Activated T-helper 1 cell treated with anti-CD3 and anti-CD28 coated beads, Interleukin-12 subunit alpha, Interleukin-12 subunit beta, Interleukin-2, Interleukin-4 antibody, amounts not matched to agents 30 ng/mL and 10 ng/mL and 1 ng/mL, durations not matched to agents 14 hours and 24 hours and 36 hours (primary cell): Measurements from ENCODE around the gene CD40. TPM values are rescaled to one million over a fixed set of nuclear protein-coding genes. Genes with fewer than 3 reads are reported as not detected.

ENCODE experiments used
- DNase-seq: peaks from one replicate; pipeline ENCODE4 v3.0.0; 2021; ENCODE audit warnings: low spot score
- H3K27ac Mint-ChIP-seq: one replicate; pipeline ENCODE4 v1.8.0; 2021; ENCODE audit warnings: mild to moderate bottlenecking, mixed read lengths
- H3K27me3 Mint-ChIP-seq: one replicate; pipeline ENCODE4 v1.8.0; 2022; ENCODE audit warnings: mild to moderate bottlenecking, moderate library complexity, mixed read lengths; ENCODE audit not compliant: insufficient read depth
- H3K36me3 Mint-ChIP-seq: one replicate; pipeline ENCODE4 v1.8.0; 2021; ENCODE audit warnings: low read depth, mixed read lengths
- H3K4me1 Mint-ChIP-seq: one replicate; pipeline ENCODE4 v1.8.0; 2021; ENCODE audit warnings: low read depth, mixed read lengths
- H3K4me3 Mint-ChIP-seq: one replicate; pipeline ENCODE4 v1.8.0; 2021; ENCODE audit warnings: mild to moderate bottlenecking, moderate library complexity, mixed read lengths
- H3K9me3 Mint-ChIP-seq: one replicate; pipeline ENCODE4 v1.8.0; 2021; ENCODE audit warnings: mixed read lengths
- intact Hi-C: fragments of 100-400 bp; cut with micrococcal nuclease; formaldehyde crosslinking; loops from one replicate; pipeline ENCODE4 v1.15.1; 2024
- total RNA-seq: library from RNA; stranded (reverse); gene quantifications from 2 replicates; pipeline ENCODE4 v1.2.3, GENCODE V29; 2022

Gene CD40
- total RNA-seq: 2.0 TPM in 2 replicates

GRCh38 chr20:46117704-46118467 lies at the start of gene CD40:
CD40 (plus strand) TSS chr20:46118314; CDS start chr20:46118344, 30 bp downstream.
- H3K27ac Mint-ChIP-seq: no peak within 1 kb of the TSS
- peaks cover 10% of the 10 kb centered on the region for H3K27me3 Mint-ChIP-seq
- DNase-seq: peak; percentile 60
- peak within 1 kb of the TSS; percentile 90 for H3K4me3 Mint-ChIP-seq
- no peaks in the 10 kb centered on the region for H3K9me3 Mint-ChIP-seq
- intact Hi-C loops: no loop called here
- H3K4me1 Mint-ChIP-seq: peaks cover 11% of the 10 kb centered on the region
- no peaks in the 10 kb centered on the region for H3K36me3 Mint-ChIP-seq

- DNase-seq: no peak
- Mint-ChIP-seq H3K27me3 (no peaks in the 10 kb centered on the region), H3K4me3 (no peak overlapping the region), H3K4me1 (peaks cover under 1% of the 10 kb centered on the region), H3K9me3 (no peaks in the 10 kb centered on the region), H3K27ac (no peak overlapping the region), H3K36me3 (peaks cover 29% of the 10 kb centered on the region)
- intact Hi-C loops: no loop called here
Observed at GRCh38 chr20:46070215-46070900, 47.8 kb upstream of the CD40 start.

- Mint-ChIP-seq H3K4me1 (no peaks in the 10 kb centered on the region), H3K4me3 (no peak overlapping the region), H3K9me3 (no peaks in the 10 kb centered on the region), H3K36me3 (peaks cover 27% of the 10 kb centered on the region), H3K27me3 (no peaks in the 10 kb centered on the region), H3K27ac (no peak overlapping the region)
- intact Hi-C loops: no loop called here
- DNase-seq: no peak
Observed at GRCh38 chr20:46071573-46071972, 46.5 kb upstream of the CD40 start.

GRCh38 chr20:46073024-46073423 lies 45.1 kb upstream of the CD40 start:
- intact Hi-C loops: no loop called here
- Mint-ChIP-seq H3K36me3 (peaks cover 27% of the 10 kb centered on the region), H3K9me3 (no peaks in the 10 kb centered on the region), H3K27ac (no peak overlapping the region), H3K27me3 (no peaks in the 10 kb centered on the region), H3K4me3 (no peak overlapping the region), H3K4me1 (no peaks in the 10 kb centered on the region)
- DNase-seq: no peak

GRCh38 chr20:46073443-46073842 lies 44.7 kb upstream of the CD40 start:
- no peak overlapping the region for H3K27ac Mint-ChIP-seq
- DNase-seq: no peak
- no peak overlapping the region for H3K4me3 Mint-ChIP-seq
- H3K9me3 Mint-ChIP-seq: no peaks in the 10 kb centered on the region
- H3K36me3 Mint-ChIP-seq: peaks cover 25% of the 10 kb centered on the region
- no peaks in the 10 kb centered on the region for H3K27me3 Mint-ChIP-seq
- intact Hi-C loops: no loop called here
- H3K4me1 Mint-ChIP-seq: no peaks in the 10 kb centered on the region

GRCh38 chr20:46074006-46074405 lies 44.1 kb upstream of the CD40 start:
- Mint-ChIP-seq H3K27me3 (no peaks in the 10 kb centered on the region), H3K4me1 (no peaks in the 10 kb centered on the region), H3K4me3 (no peak overlapping the region), H3K27ac (no peak overlapping the region), H3K36me3 (peaks cover 23% of the 10 kb centered on the region), H3K9me3 (no peaks in the 10 kb centered on the region)
- intact Hi-C loops: no loop called here
- no peak for DNase-seq

- Mint-ChIP-seq H3K27me3 (no peaks in the 10 kb centered on the region), H3K4me1 (peaks cover 4% of the 10 kb centered on the region), H3K27ac (no peak overlapping the region), H3K4me3 (no peak overlapping the region), H3K36me3 (peaks cover 29% of the 10 kb centered on the region), H3K9me3 (no peaks in the 10 kb centered on the region)
- DNase-seq: no peak
- intact Hi-C loops: no loop called here
Observed at GRCh38 chr20:46076806-46077205, 41.3 kb upstream of the CD40 start.

GRCh38 chr20:46077642-46078305 lies 40.3 kb upstream of the CD40 start:
- H3K4me3 Mint-ChIP-seq: no peak overlapping the region
- H3K4me1 Mint-ChIP-seq: peaks cover 8% of the 10 kb centered on the region
- H3K27ac Mint-ChIP-seq: no peak overlapping the region
- no peak for DNase-seq
- H3K9me3 Mint-ChIP-seq: no peaks in the 10 kb centered on the region
- H3K36me3 Mint-ChIP-seq: peaks cover 29% of the 10 kb centered on the region
- H3K27me3 Mint-ChIP-seq: no peaks in the 10 kb centered on the region
- intact Hi-C loops: no loop called here

- H3K27me3 Mint-ChIP-seq: no peaks in the 10 kb centered on the region
- peaks cover 29% of the 10 kb centered on the region for H3K36me3 Mint-ChIP-seq
- no peak overlapping the region for H3K4me3 Mint-ChIP-seq
Observed at GRCh38 chr20:46078954-46079353, 39.2 kb upstream of the CD40 start.

GRCh38 chr20:46081074-46081473 lies 37.0 kb upstream of the CD40 start:
- Mint-ChIP-seq H3K27me3 (no peaks in the 10 kb centered on the region), H3K4me1 (peaks cover 24% of the 10 kb centered on the region), H3K36me3 (peaks cover 20% of the 10 kb centered on the region), H3K9me3 (no peaks in the 10 kb centered on the region), H3K4me3 (no peak overlapping the region), H3K27ac (no peak overlapping the region)
- no peak for DNase-seq
- intact Hi-C loops: loop anchor here (10.0 kb wide), 1 partner anchor 474 kb away; the partner anchor contains the start of gene OCSTAMP

More at GRCh38 chr20:46078954-46079353, 39.2 kb upstream of the CD40 start:
- Mint-ChIP-seq H3K4me1 (peaks cover 15% of the 10 kb centered on the region), H3K9me3 (no peaks in the 10 kb centered on the region), H3K27ac (no peak overlapping the region)
- intact Hi-C loops: no loop called here
- DNase-seq: no peak

GRCh38 chr20:46083101-46083500 lies 35.0 kb upstream of the CD40 start:
- Mint-ChIP-seq H3K9me3 (no peaks in the 10 kb centered on the region), H3K27me3 (no peaks in the 10 kb centered on the region), H3K4me1 (peaks cover 45% of the 10 kb centered on the region), H3K27ac (no peak overlapping the region), H3K36me3 (peaks cover 17% of the 10 kb centered on the region), H3K4me3 (no peak overlapping the region)
- no peak for DNase-seq
- intact Hi-C loops: loop anchor here (10.0 kb wide), 1 partner anchor 472 kb away; the partner anchor contains the start of gene OCSTAMP

- H3K27me3 Mint-ChIP-seq: no peaks in the 10 kb centered on the region
- H3K4me3 Mint-ChIP-seq: no peak overlapping the region
- H3K27ac Mint-ChIP-seq: no peak overlapping the region
- H3K9me3 Mint-ChIP-seq: no peaks in the 10 kb centered on the region
- DNase-seq: no peak
- intact Hi-C loops: loop anchor here (10.0 kb wide), 1 partner anchor 471 kb away; the partner anchor contains the start of gene OCSTAMP
- H3K36me3 Mint-ChIP-seq: peaks cover 17% of the 10 kb centered on the region
- peaks cover 50% of the 10 kb centered on the region for H3K4me1 Mint-ChIP-seq
Observed at GRCh38 chr20:46083531-46084061, 34.5 kb upstream of the CD40 start.
